H9 (cell line): ENCODE results near the gene ZWILCH. TPM values are rescaled to one million over a fixed set of nuclear protein-coding genes. Genes with fewer than 3 reads are reported as not detected.

Source experiments
- DNase-seq: peaks from one replicate; pipeline ENCODE4 v3.0.0-alpha.2; 2017
- H2AFZ ChIP-seq: one replicate; pipeline ENCODE4 v1.6.1; 2013; ENCODE audit warnings: mild to moderate bottlenecking, low read length, control low read depth, moderate library complexity
- H2AK5ac ChIP-seq: 2 replicates; pipeline ENCODE4 v1.6.1; 2013; ENCODE audit warnings: low read length, control low read depth, mixed read lengths; ENCODE audit not compliant: insufficient read length
- H2BK120ac ChIP-seq: one replicate; pipeline ENCODE4 v1.6.1; 2013; ENCODE audit warnings: low read depth, mild to moderate bottlenecking, low read length, control low read depth, inconsistent platforms; ENCODE audit not compliant: poor library complexity, severe bottlenecking
- H2BK12ac ChIP-seq: 2 replicates; pipeline ENCODE4 v1.6.1; 2013; ENCODE audit warnings: low read length, control low read depth, mixed read lengths, low read depth; ENCODE audit not compliant: insufficient read length
- H2BK15ac ChIP-seq: 2 replicates; pipeline ENCODE4 v1.6.1; 2013; ENCODE audit warnings: low read depth, low read length, control low read depth
- H2BK20ac ChIP-seq: one replicate; pipeline ENCODE4 v1.6.1; 2013; ENCODE audit warnings: low read depth, mild to moderate bottlenecking, low read length, control low read depth, inconsistent platforms; ENCODE audit not compliant: poor library complexity, severe bottlenecking
- H2BK5ac ChIP-seq: 2 replicates; pipeline ENCODE4 v1.6.1; 2013; ENCODE audit warnings: low read length, control low read depth, mixed read lengths; ENCODE audit not compliant: insufficient read length
- H3K14ac ChIP-seq: 2 replicates; pipeline ENCODE4 v1.6.1; 2013; ENCODE audit warnings: low read length, control low read depth; ENCODE audit not compliant: insufficient read depth
- H3K18ac ChIP-seq: 2 replicates; pipeline ENCODE4 v1.6.1; 2013; ENCODE audit warnings: low read depth, mild to moderate bottlenecking, mixed read lengths, low read length, control low read depth; ENCODE audit not compliant: insufficient read length
- H3K23ac ChIP-seq: 2 replicates; pipeline ENCODE4 v1.6.1; 2013; ENCODE audit warnings: low read length, control low read depth, mixed read lengths, low read depth; ENCODE audit not compliant: insufficient read length
- H3K23me2 ChIP-seq: 2 replicates; pipeline ENCODE4 v1.6.1; 2013; ENCODE audit warnings: low read depth, mild to moderate bottlenecking, mixed read lengths, low read length, control low read depth; ENCODE audit not compliant: insufficient read length, poor library complexity, severe bottlenecking
- H3K27ac ChIP-seq: 2 replicates; pipeline ENCODE4 v1.5.1; 2013; ENCODE audit warnings: low read length, control low read depth, mixed read lengths, low read depth; ENCODE audit not compliant: insufficient read length
- H3K27me3 ChIP-seq: 2 replicates; pipeline ENCODE4 v1.6.1; 2013; ENCODE audit warnings: low read length, control low read depth, inconsistent platforms; ENCODE audit not compliant: insufficient read depth
- H3K4ac ChIP-seq: 2 replicates; pipeline ENCODE4 v1.6.1; 2013; ENCODE audit warnings: low read depth, mild to moderate bottlenecking, control low read depth, inconsistent platforms, low read length, moderate library complexity
- H3K4me1 ChIP-seq: 2 replicates; pipeline ENCODE4 v1.6.1; 2013; ENCODE audit warnings: low read length, control low read depth, inconsistent platforms; ENCODE audit not compliant: insufficient read depth
- H3K4me2 ChIP-seq: 2 replicates; pipeline ENCODE4 v1.6.1; 2013; ENCODE audit warnings: low read length, control low read depth, mixed read lengths; ENCODE audit not compliant: insufficient read length, insufficient read depth
- H3K56ac ChIP-seq: 2 replicates; pipeline ENCODE4 v1.6.1; 2013; ENCODE audit warnings: low read depth, mild to moderate bottlenecking, mixed read lengths, low read length, control low read depth; ENCODE audit not compliant: insufficient read length
- H3K79me1 ChIP-seq: 2 replicates; pipeline ENCODE4 v1.6.1; 2013; ENCODE audit warnings: low read depth, mild to moderate bottlenecking, moderate library complexity, low read length, control low read depth, inconsistent platforms; ENCODE audit not compliant: insufficient read depth, poor library complexity, severe bottlenecking
- H3K79me2 ChIP-seq: 2 replicates; pipeline ENCODE4 v1.6.1; 2013; ENCODE audit warnings: low read length, control low read depth, inconsistent platforms; ENCODE audit not compliant: insufficient read depth
- H3K9ac ChIP-seq: 2 replicates; pipeline ENCODE4 v1.6.1; 2013; ENCODE audit warnings: low read length, control low read depth, mixed read lengths; ENCODE audit not compliant: insufficient read length; ENCODE audit errors: extremely low read depth
- H3K9me3 ChIP-seq: one replicate; pipeline ENCODE4 v1.6.1; 2013; ENCODE audit warnings: low read depth, low read length, inconsistent platforms; ENCODE audit not compliant: control insufficient read depth
- H3T11ph ChIP-seq: one replicate; pipeline ENCODE4 v1.6.1; 2013; ENCODE audit warnings: mild to moderate bottlenecking, low read length, control low read depth, inconsistent platforms
- H4K20me1 ChIP-seq: one replicate; pipeline ENCODE4 v1.6.1; 2013; ENCODE audit not compliant: control insufficient read depth, insufficient read length, insufficient read depth
- H4K5ac ChIP-seq: 2 replicates; pipeline ENCODE4 v1.6.1; 2013; ENCODE audit warnings: low read depth, mild to moderate bottlenecking, mixed read lengths, low read length, control low read depth; ENCODE audit not compliant: insufficient read length
- H4K8ac ChIP-seq: replicated peaks from 2 replicates; pipeline ENCODE4 v1.6.1; 2013; ENCODE audit warnings: low read length, control low read depth, mixed read lengths, low read depth; ENCODE audit not compliant: insufficient read length
- H4K91ac ChIP-seq: 2 replicates; pipeline ENCODE4 v1.6.1; 2013; ENCODE audit warnings: low read depth, mild to moderate bottlenecking, moderate library complexity, mixed read lengths, low read length, control low read depth; ENCODE audit not compliant: insufficient read length
- H3K27ac Mint-ChIP-seq, 3 experiments: 2 replicates in 2 of 3; 3 replicates in 1 of 3; pipeline ENCODE4 v1.8.0; 2020 to 2021; ENCODE audit warnings: mixed read lengths in 3 of 3, mild to moderate bottlenecking in 1 of 3, moderate library complexity in 1 of 3
- H3K27me3 Mint-ChIP-seq: 2 replicates; pipeline ENCODE4 v1.8.0; 2021; ENCODE audit warnings: low read depth, mild to moderate bottlenecking, moderate library complexity, mixed read lengths
- H3K36me3 Mint-ChIP-seq, 3 experiments: 2 replicates in 2 of 3; 3 replicates in 1 of 3; pipeline ENCODE4 v1.8.0; 2020 to 2021; ENCODE audit warnings: low read depth in 3 of 3, mixed read lengths in 3 of 3; ENCODE audit not compliant: insufficient read depth in 1 of 3
- H3K4me1 Mint-ChIP-seq, 2 experiments: 2 replicates each; pipeline ENCODE4 v1.8.0; 2020; ENCODE audit warnings: mixed read lengths in 2 of 2
- H3K4me3 Mint-ChIP-seq, 2 experiments: 2 replicates in 1 of 2; 3 replicates in 1 of 2; pipeline ENCODE4 v1.8.0; 2020 to 2021; ENCODE audit warnings: mild to moderate bottlenecking in 2 of 2, mixed read lengths in 2 of 2, moderate library complexity in 1 of 2
- H3K9me3 Mint-ChIP-seq, 2 experiments: 2 replicates in 1 of 2; 3 replicates in 1 of 2; pipeline ENCODE4 v1.8.0; 2020; ENCODE audit warnings: mild to moderate bottlenecking in 2 of 2, mixed read lengths in 2 of 2, moderate library complexity in 1 of 2
- CTCF ChIP-seq: fragments of 200-600 bp; sonication (generic); conservative IDR thresholded peaks from 3 replicates; pipeline ENCODE4 v1.8.0; 2021; ENCODE audit warnings: antibody characterized with exemption, mild to moderate bottlenecking
- WGBS: extraction: QIAGEN DNeasy Blood & Tissue Kit; methylation state at CpG from one replicate; pipeline ENCODE4 v1.1.7; 2013; ENCODE audit warnings: missing lambda C conversion rate, low lambda C conversion rate, mixed read lengths; ENCODE audit not compliant: insufficient read length; ENCODE audit errors: extremely low coverage; 5-methylcytosine and 5-hydroxymethylcytosine counted together
- total RNA-seq: library from RNA; stranded (reverse); gene quantifications from 2 replicates; pipeline ENCODE4 v1.2.1, GENCODE V29; 2021

The ZWILCH gene
- total RNA-seq, 1 experiment from 2014 or later: 47.2 TPM

- no peak for TF ChIP-seq CTCF
- H3K27me3 ChIP-seq: no peaks in the 10 kb centered on the region
- H3K18ac ChIP-seq: no peak overlapping the region
- Mint-ChIP-seq H3K9me3 (no peaks in the 10 kb centered on the region), H3K27ac (no peak overlapping the region), H3K4me1 (no peaks in the 10 kb centered on the region), H3K36me3 (peaks cover 30 to 79% (median 68%) of the 10 kb centered on the region in 3 experiments; a peak in 6 of 7 replicates), H3K27me3 (no peaks in the 10 kb centered on the region), H3K4me3 (no peak overlapping the region)
- no peak overlapping the region for H4K8ac ChIP-seq
- no peak overlapping the region for H2BK12ac ChIP-seq
- H4K5ac ChIP-seq: no peak overlapping the region
- no peak overlapping the region for H2BK5ac ChIP-seq
- no peak overlapping the region for H3K9ac ChIP-seq
- no peak overlapping the region for H2BK15ac ChIP-seq
- H3K27ac ChIP-seq: no peak overlapping the region
- H3K23me2 ChIP-seq: no peaks in the 10 kb centered on the region
- H3K4me1 ChIP-seq: no peaks in the 10 kb centered on the region
- H2AK5ac ChIP-seq: no peak overlapping the region
- no CpG with 5 or more reads among the region's 3 CpGs for WGBS
- H3K4ac ChIP-seq: no peak overlapping the region
- no peak overlapping the region for H3T11ph ChIP-seq
- no peak overlapping the region for H2BK120ac ChIP-seq
- no peak overlapping the region for H3K4me2 ChIP-seq
- no peak overlapping the region for H4K91ac ChIP-seq
- no peak overlapping the region for H3K23ac ChIP-seq
- no peaks in the 10 kb centered on the region for H4K20me1 ChIP-seq
- no peak overlapping the region for H2AFZ ChIP-seq
- H3K56ac ChIP-seq: no peak overlapping the region
- H3K9me3 ChIP-seq: no peaks in the 10 kb centered on the region
- H3K79me2 ChIP-seq: no peaks in the 10 kb centered on the region
- no peak for DNase-seq
- no peak overlapping the region for H2BK20ac ChIP-seq
- H3K79me1 ChIP-seq: no peaks in the 10 kb centered on the region
- no peak overlapping the region for H3K14ac ChIP-seq
Observed at GRCh38 chr15:66486887-66487286, 18.2 kb upstream of the ZWILCH start.
